IMR-90 (cell line): ENCODE results near the gene MAZ. TPM values are rescaled to one million over a fixed set of nuclear protein-coding genes. Genes with fewer than 3 reads are reported as not detected.

Source experiments
- ATAC-seq: fragments of 200-7000 bp; cut with Tn5 transposase; 2 replicates; pipeline ENCODE4 v1.9.1; 2020; ENCODE audit warnings: low read depth, mild to moderate bottlenecking, moderate library complexity
- BruUV-seq: library from RNA; stranded (reverse); fragments of 400-500 nt; replicated peaks from 2 replicates; lab custom pipeline; 2021; lab: Mats Ljungman, UMichigan
- CTCF ChIA-PET: fragments of 300-600 bp; formaldehyde crosslinking; extraction: SDS; loops from one replicate; lab custom pipeline; 2021; ENCODE audit warnings: antibody characterized with exemption; lab: Yijun Ruan, JAX
- POLR2A ChIA-PET: fragments of 300-600 bp; sonication (Branson Sonifier 250); formaldehyde crosslinking; loops from one replicate; lab custom pipeline; 2022; ENCODE audit warnings: antibody characterized with exemption; ENCODE audit not compliant: unreplicated experiment; lab: Charles Lee
- DNase-seq: peaks from one replicate; pipeline ENCODE4 v3.0.0; 2013
- H2AFZ ChIP-seq: replicated peaks from 2 replicates; pipeline ENCODE3; 2013; ENCODE audit warnings: low read length, mild to moderate bottlenecking; ENCODE audit not compliant: poor library complexity
- H2AK5ac ChIP-seq: 2 replicates; pipeline ENCODE4 v1.6.1; 2013; ENCODE audit warnings: low read depth, low read length, inconsistent platforms
- H2AK9ac ChIP-seq: replicated peaks from 2 replicates; pipeline ENCODE3; 2013; ENCODE audit warnings: mild to moderate bottlenecking, low read depth, low read length, moderate library complexity; ENCODE audit not compliant: poor library complexity
- H2BK120ac ChIP-seq: 2 replicates; pipeline ENCODE4 v1.6.1; 2013; ENCODE audit warnings: low read depth, low read length, inconsistent platforms
- H2BK15ac ChIP-seq: 3 replicates; pipeline ENCODE4 v1.6.1; 2013; ENCODE audit warnings: low read depth, low read length, inconsistent platforms
- H2BK20ac ChIP-seq: 2 replicates; pipeline ENCODE4 v1.6.1; 2013; ENCODE audit warnings: low read depth, mild to moderate bottlenecking, inconsistent platforms, low read length, moderate library complexity
- H2BK5ac ChIP-seq: 2 replicates; pipeline ENCODE4 v1.6.1; 2013; ENCODE audit warnings: mild to moderate bottlenecking, low read depth, low read length, inconsistent platforms; ENCODE audit not compliant: poor library complexity, severe bottlenecking
- H3K14ac ChIP-seq: replicated peaks from 2 replicates; pipeline ENCODE4 v1.6.1; 2013; ENCODE audit warnings: low read depth, low read length, inconsistent platforms
- H3K18ac ChIP-seq: 2 replicates; pipeline ENCODE4 v1.6.1; 2013; ENCODE audit warnings: low read depth, low read length, control low read depth
- H3K23ac ChIP-seq: 2 replicates; pipeline ENCODE4 v1.6.1; 2013; ENCODE audit warnings: low read depth, low read length, inconsistent platforms
- H3K27ac ChIP-seq: 2 replicates; pipeline ENCODE4 v1.5.1; 2013; ENCODE audit warnings: mild to moderate bottlenecking, control low read depth, low read length; ENCODE audit not compliant: insufficient read depth
- H3K27me3 ChIP-seq: 2 replicates; pipeline ENCODE4 v1.6.1; 2013; ENCODE audit warnings: low read length; ENCODE audit not compliant: control insufficient read depth, insufficient read depth
- H3K36me3 ChIP-seq: 2 replicates; pipeline ENCODE4 v1.6.1; 2013; ENCODE audit warnings: low read length, mixed read lengths; ENCODE audit not compliant: control insufficient read depth, insufficient read depth
- H3K4ac ChIP-seq: 2 replicates; pipeline ENCODE4 v1.6.1; 2013; ENCODE audit warnings: low read depth, low read length, inconsistent platforms
- H3K4me1 ChIP-seq: 2 replicates; pipeline ENCODE4 v1.6.1; 2013; ENCODE audit warnings: low read length, mixed read lengths; ENCODE audit not compliant: control insufficient read depth, insufficient read depth
- H3K4me2 ChIP-seq: 2 replicates; pipeline ENCODE4 v1.6.1; 2013; ENCODE audit warnings: low read depth, mild to moderate bottlenecking, control low read depth, low read length, moderate library complexity
- H3K4me3 ChIP-seq: 2 replicates; pipeline ENCODE4 v1.5.1; 2013; ENCODE audit warnings: low read depth, mild to moderate bottlenecking, control low read depth, low read length, moderate library complexity; ENCODE audit not compliant: insufficient read depth
- H3K56ac ChIP-seq: 2 replicates; pipeline ENCODE4 v1.6.1; 2013; ENCODE audit warnings: low read length, inconsistent platforms; ENCODE audit not compliant: insufficient read depth; ENCODE audit errors: extremely low read depth
- H3K79me1 ChIP-seq, 2 experiments: 2 replicates each; pipeline ENCODE4 v1.6.1; 2013; ENCODE audit warnings: low read length in 2 of 2, inconsistent platforms in 1 of 2, low read depth in 1 of 2
- H3K9ac ChIP-seq: 2 replicates; pipeline ENCODE4 v1.6.1; 2013; ENCODE audit warnings: low read depth, low read length, control low read depth
- H3K9me1 ChIP-seq: 2 replicates; pipeline ENCODE4 v1.6.1; 2013; ENCODE audit warnings: low read length, inconsistent platforms; ENCODE audit not compliant: insufficient read depth
- H3K9me3 ChIP-seq: 2 replicates; pipeline ENCODE4 v1.6.1; 2013; ENCODE audit warnings: low read length; ENCODE audit not compliant: control insufficient read depth, insufficient read depth
- H4K20me1 ChIP-seq: 2 replicates; pipeline ENCODE4 v1.6.1; 2013; ENCODE audit warnings: low read length, inconsistent platforms; ENCODE audit not compliant: insufficient read depth
- H4K5ac ChIP-seq: 2 replicates; pipeline ENCODE4 v1.6.1; 2013; ENCODE audit warnings: mild to moderate bottlenecking, low read depth, low read length, control low read depth
- H4K8ac ChIP-seq, 2 experiments: 2 replicates each; pipeline ENCODE4 v1.6.1; 2013; ENCODE audit warnings: low read depth in 2 of 2, low read length in 2 of 2, control low read depth in 1 of 2, inconsistent platforms in 1 of 2
- H4K91ac ChIP-seq: 2 replicates; pipeline ENCODE4 v1.6.1; 2013; ENCODE audit warnings: low read depth, low read length, inconsistent platforms; ENCODE audit not compliant: insufficient read depth
- BHLHE40 ChIP-seq: fragments of 150-350 bp; IDR thresholded peaks from 2 replicates; pipeline ENCODE4 v1.6.1; 2016; ENCODE audit warnings: mild to moderate bottlenecking, low read depth, low read length
- CHD1 ChIP-seq: IDR thresholded peaks from 2 replicates; pipeline ENCODE4 v1.6.1; 2012; ENCODE audit warnings: low read depth, low read length, improper control_type of control experiment
- CTCF ChIP-seq: conservative IDR thresholded peaks from 2 replicates; pipeline ENCODE4 v1.5.1; 2012; ENCODE audit warnings: mild to moderate bottlenecking, low read depth, low read length, improper control_type of control experiment
- ELK1 ChIP-seq: fragments of 150-350 bp; IDR thresholded peaks from 2 replicates; pipeline ENCODE4 v1.6.1; 2016; ENCODE audit warnings: low read depth, mild to moderate bottlenecking, low read length, moderate library complexity, borderline replicate concordance
- FOS ChIP-seq: fragments of 150-350 bp; IDR thresholded peaks from 2 replicates; pipeline ENCODE4 v1.6.1; 2016; ENCODE audit warnings: low read depth, low read length
- MAFK ChIP-seq: IDR thresholded peaks from 2 replicates; pipeline ENCODE4 v1.6.1; 2012; ENCODE audit warnings: low read depth, low read length, improper control_type of control experiment
- MAZ ChIP-seq: IDR thresholded peaks from 2 replicates; pipeline ENCODE4 v1.6.1; 2012; ENCODE audit warnings: low read depth, mild to moderate bottlenecking, low read length, improper control_type of control experiment, moderate library complexity, borderline replicate concordance
- MXI1 ChIP-seq: IDR thresholded peaks from 2 replicates; pipeline ENCODE4 v1.6.1; 2012; ENCODE audit warnings: low read depth, mild to moderate bottlenecking, low read length, moderate library complexity, borderline replicate concordance
- RAD21 ChIP-seq: IDR thresholded peaks from 2 replicates; pipeline ENCODE4 v1.6.1; 2012; ENCODE audit warnings: low read length, improper control_type of control experiment
- RFX5 ChIP-seq: IDR thresholded peaks from 2 replicates; pipeline ENCODE4 v1.8.0; 2012; ENCODE audit warnings: low read depth, mild to moderate bottlenecking, low read length, moderate library complexity
- SMC3 ChIP-seq: fragments of 150-350 bp; IDR thresholded peaks from 2 replicates; pipeline ENCODE4 v1.6.1; 2016; ENCODE audit warnings: low read depth, mild to moderate bottlenecking, antibody characterized with exemption, low read length, moderate library complexity
- USF2 ChIP-seq: fragments of 150-350 bp; IDR thresholded peaks from 2 replicates; pipeline ENCODE4 v1.6.1; 2017; ENCODE audit warnings: mild to moderate bottlenecking, antibody characterized with exemption, low read length, low read depth
- WGBS, 2 experiments: methylation state at CpG; one replicate each; pipeline versions ENCODE4 v1.1.5 to v1.1.7; 2013; ENCODE audit warnings: missing lambda C conversion rate in 2 of 2; ENCODE audit not compliant: insufficient read length in 1 of 2; ENCODE audit errors: extremely low coverage in 2 of 2; 5-methylcytosine and 5-hydroxymethylcytosine counted together
- dilution Hi-C: fragments of 300-500 bp; cut with HindIII; formaldehyde crosslinking; loops from one replicate; pipeline ENCODE4 v1.14.3; 2018; ENCODE audit warnings: low sequenced_read_pairs; ENCODE audit not compliant: unreplicated experiment
- in situ Hi-C: fragments of 300-500 bp; cut with MboI; formaldehyde crosslinking; loops from 3 replicates; pipeline ENCODE4 v1.14.3; 2019; ENCODE audit warnings: low sequenced_read_pairs, inconsistent platforms, mixed read lengths
- intact Hi-C: fragments of 100-400 bp; cut with micrococcal nuclease; formaldehyde crosslinking; loops from 2 replicates; pipeline ENCODE4 v1.10.0; 2022
- polyA plus RNA-seq, 3 experiments: library from polyadenylated mRNA; depleted of rRNA; stranded (reverse); fragments of >200 nt; gene quantifications; 2 replicates each; pipeline ENCODE4 v1.2.3, GENCODE V29; 2012; ENCODE audit warnings: low replicate concordance in 1 of 3
- total RNA-seq: library from RNA; depleted of rRNA; stranded (reverse); fragments of >200 nt; gene quantifications from 2 replicates; pipeline ENCODE4 v1.2.3, GENCODE V29; 2012

The MAZ gene
- total and polyA plus RNA-seq, 2 of the 4 experiments (the other 2 are of a cell fraction), result 113 to 138 TPM

- peak within 1 kb of the TSS; percentile 7 to 95 for H4K8ac ChIP-seq
- peak within 1 kb of the TSS; percentile 79 for H3K9ac ChIP-seq
- ATAC-seq (peak; percentile 68), DNase-seq (peak; percentile 100)
- peak within 1 kb of the TSS; percentile 71 for H4K5ac ChIP-seq
- H3K27me3 ChIP-seq, result no peaks in the 10 kb centered on the region
- POLR2A ChIA-PET, result interaction anchor here (0.7 kb wide), 2 partner anchors 50 to 84 kb away, joined by 4 to 15 read pairs; partner anchors contain the start of gene ASPHD1
- intact Hi-C loops, result loop anchor here (1.0 to 5.0 kb wide), 2 partner anchors 116 to 206 kb away; partner anchors contain the start of gene C16orf92
- dilution Hi-C loops, result no loop called here
- H2AK9ac ChIP-seq, result peak within 1 kb of the TSS; percentile 98
- peak within 1 kb of the TSS; percentile 62 for H3K4me3 ChIP-seq
- H4K91ac ChIP-seq, result peak within 1 kb of the TSS; percentile 93
- peaks cover 9% of the 10 kb centered on the region for H3K9me1 ChIP-seq
- peak within 1 kb of the TSS; percentile 91 for H3K23ac ChIP-seq
- peak within 1 kb of the TSS; percentile 88 for H3K4ac ChIP-seq
- H2AK5ac ChIP-seq, result peak within 1 kb of the TSS; percentile 94
- H2BK15ac ChIP-seq, result peak within 1 kb of the TSS; percentile 77; the same call in 1 of the 3 replicates
- peak within 1 kb of the TSS; percentile 89 for H3K27ac ChIP-seq
- H3K18ac ChIP-seq, result peak within 1 kb of the TSS; percentile 38; the same call in 1 of the 2 replicates
- H3K4me1 ChIP-seq, result peaks cover 14% of the 10 kb centered on the region
- peaks cover 6% of the 10 kb centered on the region for H4K20me1 ChIP-seq
- in situ Hi-C loops, result no loop called here
- H2AFZ ChIP-seq, result peak within 1 kb of the TSS; percentile 98
- peak within 1 kb of the TSS; percentile 43; the same call in 1 of the 2 replicates for H2BK20ac ChIP-seq
- peak within 1 kb of the TSS; percentile 89 for H3K14ac ChIP-seq
- H3K4me2 ChIP-seq, result peak within 1 kb of the TSS; percentile 92
- peaks cover 6% of the 10 kb centered on the region for H3K36me3 ChIP-seq
- H3K9me3 ChIP-seq, result no peaks in the 10 kb centered on the region
- peaks cover 18 to 67% of the 10 kb centered on the region in 2 experiments for H3K79me1 ChIP-seq
- CTCF ChIA-PET, result interaction anchor here (0.5 to 2.1 kb wide), 10 partner anchors 9 to 198 kb away, joined by 3 to 10 read pairs (median 3); partner anchors contain the start of genes HIRIP3 and INO80E
- 0% methylated on average over 30 of the region's 70 CpGs; no CpG with 5 or more reads in 1 of the 2 experiments for WGBS, 2 experiments
- peak within 1 kb of the TSS; percentile 75 for H2BK120ac ChIP-seq
- no TSS peak for BruUV-seq
- peak within 1 kb of the TSS; percentile 95 for H2BK5ac ChIP-seq
- peak within 1 kb of the TSS; percentile 89 for H3K56ac ChIP-seq
- TF ChIP-seq MAZ (peak; percentile 46; the same call in 1 of the 2 replicates), RFX5 (no peak), FOS (no peak), BHLHE40 (no peak; the same call in 1 of the 2 replicates), MAFK (no peak), CHD1 (no peak), USF2 (peak; percentile 50; the same call in 1 of the 2 replicates), SMC3 (peak; percentile 62), MXI1 (peak; percentile 41; the same call in 1 of the 2 replicates), RAD21 (peak; percentile 80), ELK1 (no peak), CTCF (peak; percentile 90)
These were observed 9.7 kb downstream of the MAZ start, which contains the start of gene PAGR1 for GRCh38 chr16:29815793-29816693. PAGR1 (plus strand) TSS chr16:29816152; CDS start chr16:29816526, 374 bp downstream.
